OCI-LY3 (cell line): Measurements from ENCODE around the gene PPA1.

ENCODE experiments used
- H2AFZ ChIP-seq: fragments of 200-600, 300-600 bp; shearing (Covaris generic); 2 replicates; pipeline ENCODE4 v1.6.0; 2014; ENCODE audit warnings: antibody characterized with exemption, low read depth, low read length
- H3K27ac ChIP-seq: fragments of 200-600, 300-600 bp; sonication (generic); 2 replicates; pipeline ENCODE4 v1.5.1; 2014; ENCODE audit warnings: mild to moderate bottlenecking, low read length, moderate library complexity, mixed read lengths
- H3K27me3 ChIP-seq: fragments of 200-600, 300-600 bp; sonication (generic); 2 replicates; pipeline ENCODE4 v1.6.1; 2014; ENCODE audit warnings: low read depth, low read length, mixed read lengths
- H3K36me3 ChIP-seq: fragments of 200-600, 300-600 bp; sonication (generic); replicated peaks from 2 replicates; pipeline ENCODE3; 2014; ENCODE audit warnings: low read depth, low read length, mixed read lengths
- H3K4me1 ChIP-seq: fragments of 300-600, 200-600 bp; sonication (generic); 2 replicates; pipeline ENCODE4 v1.6.1; 2014; ENCODE audit warnings: low read length, mixed read lengths
- H3K4me2 ChIP-seq: fragments of 200-600, 300-600 bp; sonication (generic); 2 replicates; pipeline ENCODE4 v1.6.1; 2014; ENCODE audit warnings: low read length, mixed read lengths
- H3K4me3 ChIP-seq: fragments of 300-600, 200-600 bp; sonication (generic); 2 replicates; pipeline ENCODE4 v1.5.1; 2014; ENCODE audit warnings: antibody characterized with exemption, mild to moderate bottlenecking, low read length, moderate library complexity
- H3K79me2 ChIP-seq: fragments of 300-600, 200-600 bp; shearing (Covaris generic); 2 replicates; pipeline ENCODE4 v1.6.1; 2014; ENCODE audit warnings: mild to moderate bottlenecking, low read length, mixed read lengths
- H3K9ac ChIP-seq: fragments of 300-600, 200-600 bp; shearing (Covaris generic); 2 replicates; pipeline ENCODE4 v1.6.0; 2014; ENCODE audit warnings: mild to moderate bottlenecking, low read length, moderate library complexity
- H3K9me3 ChIP-seq: fragments of 200-600, 300-600 bp; shearing (Covaris generic); 2 replicates; pipeline ENCODE4 v1.6.1; 2014; ENCODE audit warnings: low read length, mixed read lengths; ENCODE audit not compliant: insufficient read depth
- H4K20me1 ChIP-seq: fragments of 200-600, 300-600 bp; sonication (generic); 2 replicates; pipeline ENCODE4 v1.6.1; 2016; ENCODE audit warnings: low read length, mixed read lengths; ENCODE audit not compliant: insufficient read depth
- CTCF ChIP-seq: fragments of 200-600, 300-600 bp; sonication (generic); IDR thresholded peaks from 2 replicates; pipeline ENCODE4 v1.5.1; 2014; ENCODE audit warnings: antibody characterized with exemption, low read length, low read depth
- EZH2phosphoT487 ChIP-seq: fragments of 200-600 bp; shearing (Covaris generic); IDR thresholded peaks from 2 replicates; pipeline ENCODE4 v1.6.1; 2018; ENCODE audit warnings: antibody characterized with exemption, mixed run types, low read depth

Gene PPA1

GRCh38 chr10:70221030-70221429 lies 12.2 kb downstream of the PPA1 start:
- peaks cover 33% of the 10 kb centered on the region for H3K4me1 ChIP-seq
- TF ChIP-seq EZH2phosphoT487 (no peak), CTCF (no peak)
- H3K27ac ChIP-seq, result peak overlapping the region; percentile 53
- peaks cover 18% of the 10 kb centered on the region for H3K36me3 ChIP-seq
- H3K4me2 ChIP-seq, result peak overlapping the region; percentile 50
- H3K9me3 ChIP-seq, result no peaks in the 10 kb centered on the region
- H3K4me3 ChIP-seq, result peak overlapping the region; percentile 8
- H3K27me3 ChIP-seq, result no peaks in the 10 kb centered on the region
- no peaks in the 10 kb centered on the region for H4K20me1 ChIP-seq
- no peak overlapping the region for H3K9ac ChIP-seq
- H2AFZ ChIP-seq, result no peak overlapping the region
- H3K79me2 ChIP-seq, result peaks cover 56% of the 10 kb centered on the region

- H3K79me2 ChIP-seq, result 0 out of 2 replicates have a peak, but pooled peaks cover 2% of the 10 kb centered on the region
- peaks cover 43% of the 10 kb centered on the region for H3K36me3 ChIP-seq
- no peak for TF ChIP-seq EZH2phosphoT487
- H3K9me3 ChIP-seq, result no peaks in the 10 kb centered on the region
- H3K4me3 ChIP-seq, result no peak overlapping the region
- H3K4me2 ChIP-seq, result no peak overlapping the region
- H3K27me3 ChIP-seq, result no peaks in the 10 kb centered on the region
- H3K9ac ChIP-seq, result no peak overlapping the region
- H3K27ac ChIP-seq, result no peak overlapping the region
- H2AFZ ChIP-seq, result no peak overlapping the region
- no peaks in the 10 kb centered on the region for H4K20me1 ChIP-seq
- no peaks in the 10 kb centered on the region for H3K4me1 ChIP-seq
Observed at GRCh38 chr10:70212879-70213278, 20.4 kb downstream of the PPA1 start.

GRCh38 chr10:70212277-70212676 lies 21.0 kb downstream of the PPA1 start:
- Histone ChIP-seq H3K27ac (no peak overlapping the region), H3K4me3 (no peak overlapping the region), H4K20me1 (no peaks in the 10 kb centered on the region), H2AFZ (no peak overlapping the region), H3K4me1 (no peaks in the 10 kb centered on the region), H3K27me3 (no peaks in the 10 kb centered on the region), H3K9ac (no peak overlapping the region), H3K4me2 (no peak overlapping the region), H3K9me3 (no peaks in the 10 kb centered on the region), H3K36me3 (peaks cover 38% of the 10 kb centered on the region), H3K79me2 (0 out of 2 replicates have a peak, but pooled peaks cover 2% of the 10 kb centered on the region)
- TF ChIP-seq EZH2phosphoT487, result no peak
- no peak for TF ChIP-seq CTCF

GRCh38 chr10:70206762-70207161 lies 26.5 kb downstream of the PPA1 start:
- Histone ChIP-seq H4K20me1 (no peaks in the 10 kb centered on the region), H3K4me1 (no peaks in the 10 kb centered on the region), H2AFZ (no peak overlapping the region), H3K79me2 (no peaks in the 10 kb centered on the region), H3K4me3 (no peak overlapping the region), H3K9ac (no peak overlapping the region), H3K27ac (no peak overlapping the region), H3K27me3 (no peaks in the 10 kb centered on the region), H3K4me2 (no peak overlapping the region), H3K9me3 (no peaks in the 10 kb centered on the region), H3K36me3 (peaks cover 26% of the 10 kb centered on the region)
- TF ChIP-seq CTCF (no peak), EZH2phosphoT487 (no peak)

GRCh38 chr10:70201105-70201504 lies 32.1 kb downstream of the PPA1 start:
- TF ChIP-seq CTCF, result no peak
- no peak for TF ChIP-seq EZH2phosphoT487
- Histone ChIP-seq H3K9me3 (no peaks in the 10 kb centered on the region), H3K36me3 (peaks cover 20% of the 10 kb centered on the region)

More at GRCh38 chr10:70201105-70201504, 32.1 kb downstream of the PPA1 start:
- Histone ChIP-seq H4K20me1 (no peaks in the 10 kb centered on the region), H3K27ac (no peak overlapping the region), H3K4me3 (no peak overlapping the region), H3K79me2 (no peaks in the 10 kb centered on the region), H3K4me1 (peaks cover 3% of the 10 kb centered on the region; the same call in 1 of the 2 replicates), H2AFZ (no peak overlapping the region), H3K4me2 (no peak overlapping the region), H3K27me3 (no peaks in the 10 kb centered on the region), H3K9ac (no peak overlapping the region)
